ENCODE results near the gene ARHGEF18.

The ARHGEF18 gene

GRCh38 chr19:7349231-7349591, 474 bp downstream of the ARHGEF18 start:
- DNase-seq = peak in 1 of 2 donors; percentile 36

GRCh38 chr19:7349961-7350711, 1.4 kb downstream of the ARHGEF18 start:
- DNase-seq = no peak

- no peak for DNase-seq
Measured at GRCh38 chr19:7351861-7352260, 3.1 kb downstream of the ARHGEF18 start.

GRCh38 chr19:7355151-7355820, 6.5 kb downstream of the ARHGEF18 start:
- DNase-seq = no peak

- no peak for DNase-seq
Measured at GRCh38 chr19:7355871-7356270, 7.1 kb downstream of the ARHGEF18 start.

- DNase-seq = no peak
Measured at GRCh38 chr19:7356899-7357627, 8.3 kb downstream of the ARHGEF18 start.

GRCh38 chr19:7358102-7358597, 9.4 kb downstream of the ARHGEF18 start:
- no peak for DNase-seq

GRCh38 chr19:7360393-7360984, 11.8 kb downstream of the ARHGEF18 start:
- DNase-seq = no peak

- no peak for DNase-seq
Measured at GRCh38 chr19:7363225-7363624, 14.5 kb downstream of the ARHGEF18 start.

- peak; percentile 26 to 69 for DNase-seq
Measured at GRCh38 chr19:7366701-7367420, 18.1 kb downstream of the ARHGEF18 start.

- no peak for DNase-seq
Measured at GRCh38 chr19:7368456-7368855, 19.7 kb downstream of the ARHGEF18 start.

GRCh38 chr19:7368866-7369265, 20.1 kb downstream of the ARHGEF18 start:
- peak; percentile 21 to 38 for DNase-seq

- no peak for DNase-seq
Measured at GRCh38 chr19:7370546-7370945, 21.8 kb downstream of the ARHGEF18 start.

GRCh38 chr19:7371001-7371400, 22.3 kb downstream of the ARHGEF18 start:
- no peak for DNase-seq

GRCh38 chr19:7372810-7373209, 24.1 kb downstream of the ARHGEF18 start:
- DNase-seq = no peak

- no peak for DNase-seq
Measured at GRCh38 chr19:7373862-7374261, 25.1 kb downstream of the ARHGEF18 start.

GRCh38 chr19:7376151-7376852, 27.6 kb downstream of the ARHGEF18 start:
- no peak for DNase-seq

GRCh38 chr19:7377196-7377595, 28.5 kb downstream of the ARHGEF18 start:
- no peak for DNase-seq

- no peak for DNase-seq
Measured at GRCh38 chr19:7381073-7381390, 32.3 kb downstream of the ARHGEF18 start.

- no peak for DNase-seq
Measured at GRCh38 chr19:7382694-7383093, 34.0 kb downstream of the ARHGEF18 start.

GRCh38 chr19:7383284-7383683, 34.5 kb downstream of the ARHGEF18 start:
- DNase-seq = no peak

GRCh38 chr19:7385062-7385461, 36.3 kb downstream of the ARHGEF18 start:
- peak; percentile 20 to 31 for DNase-seq
